ENCODE data around the gene FOXD1.
"Not testable (repeated sequence)": the region's sequence is repeated elsewhere in the genome, so short reads cannot be mapped to it uniquely, and the experiment has no call there.

The FOXD1 gene

GRCh38 chr5:73464016-73464745 is 15.6 kb upstream of the FOXD1 start:
- DNase-seq (ENCODE audit: low spot score), result no peak

- DNase-seq (ENCODE audit: low spot score), result no peak
Measured at GRCh38 chr5:73460133-73460532, 11.6 kb upstream of the FOXD1 start.

GRCh38 chr5:73459366-73459765 is 10.8 kb upstream of the FOXD1 start:
- no peak for DNase-seq (ENCODE audit: low spot score)

GRCh38 chr5:73456462-73456861 is 7.9 kb upstream of the FOXD1 start:
- DNase-seq (ENCODE audit: low spot score), result not testable (repeated sequence)

- no peak for DNase-seq (ENCODE audit: low spot score)
Measured at GRCh38 chr5:73454379-73455036, 5.9 kb upstream of the FOXD1 start.

- no peak for DNase-seq (ENCODE audit: low spot score)
Measured at GRCh38 chr5:73452215-73452614, 3.6 kb upstream of the FOXD1 start.

- DNase-seq (ENCODE audit: low spot score), result no peak
Measured at GRCh38 chr5:73451224-73452130, 2.9 kb upstream of the FOXD1 start.

GRCh38 chr5:73450672-73451223 is 2.2 kb upstream of the FOXD1 start:
- DNase-seq (ENCODE audit: low spot score), result no peak

- DNase-seq (ENCODE audit: low spot score), result no peak
Measured at GRCh38 chr5:73450137-73450536, 1.6 kb upstream of the FOXD1 start.

GRCh38 chr5:73447530-73448462 is 781 bp downstream of the FOXD1 start:
- DNase-seq (ENCODE audit: low spot score), result no peak

GRCh38 chr5:73446631-73447529 is 1.7 kb downstream of the FOXD1 start:
- no peak for DNase-seq (ENCODE audit: low spot score)

- no peak for DNase-seq (ENCODE audit: low spot score)
Measured at GRCh38 chr5:73445665-73446630, 2.6 kb downstream of the FOXD1 start.

GRCh38 chr5:73444499-73445438 is 3.8 kb downstream of the FOXD1 start:
- no peak for DNase-seq (ENCODE audit: low spot score)

- no peak for DNase-seq (ENCODE audit: low spot score)
Measured at GRCh38 chr5:73443829-73444498, 4.6 kb downstream of the FOXD1 start.

- DNase-seq (ENCODE audit: low spot score), result no peak
Measured at GRCh38 chr5:73442996-73443627, 5.5 kb downstream of the FOXD1 start.

GRCh38 chr5:73442231-73442811 is 6.3 kb downstream of the FOXD1 start:
- DNase-seq (ENCODE audit: low spot score), result no peak
